ENCODE measurements around the gene TBC1D21. TPM values are rescaled to one million over a fixed set of nuclear protein-coding genes. Genes with fewer than 3 reads are reported as not detected.

The TBC1D21 gene
- polyA plus RNA-seq, 12 donors, result not detected

DNA sequence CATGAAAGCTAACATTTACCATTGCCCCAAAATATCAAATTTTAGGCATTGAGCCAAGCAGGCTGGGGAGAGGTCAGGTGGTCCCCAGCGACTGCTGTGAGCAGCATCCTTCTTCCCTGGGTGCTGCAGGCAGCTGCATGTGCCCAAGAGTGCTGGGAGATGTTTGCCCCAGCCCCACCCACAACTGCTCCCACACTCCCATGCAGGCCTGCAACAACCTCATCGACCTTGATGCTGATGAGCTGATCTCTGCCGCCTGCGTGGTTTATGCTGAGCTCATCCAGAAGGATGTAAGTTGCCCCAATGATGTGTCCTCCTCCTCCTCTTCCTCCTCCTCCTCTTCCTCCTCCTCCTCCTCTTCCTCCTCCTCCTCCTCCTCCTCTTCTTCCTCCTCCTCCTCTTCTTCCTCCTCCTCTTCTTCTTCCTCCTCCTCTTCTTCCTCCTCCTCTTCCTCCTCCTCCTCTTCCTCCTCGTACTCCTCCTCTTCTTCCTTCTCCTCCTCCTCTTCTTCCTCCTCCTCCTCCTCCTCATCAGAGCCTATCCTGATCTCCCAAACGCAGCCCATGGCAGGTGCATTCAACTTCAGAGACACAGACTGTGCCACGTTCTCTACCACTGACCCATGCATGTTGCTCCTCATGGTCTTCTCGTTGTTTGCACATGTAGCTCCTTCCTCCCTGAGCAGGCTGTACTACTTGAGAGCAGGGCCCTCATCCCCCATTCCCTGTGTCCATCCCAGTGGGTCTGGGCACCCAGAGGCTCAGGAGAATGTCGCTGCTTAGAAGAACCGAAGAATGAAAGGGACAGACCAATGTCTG is 15.1 kb downstream of the TBC1D21 start:
- DNase-seq, result no peak

DNA sequence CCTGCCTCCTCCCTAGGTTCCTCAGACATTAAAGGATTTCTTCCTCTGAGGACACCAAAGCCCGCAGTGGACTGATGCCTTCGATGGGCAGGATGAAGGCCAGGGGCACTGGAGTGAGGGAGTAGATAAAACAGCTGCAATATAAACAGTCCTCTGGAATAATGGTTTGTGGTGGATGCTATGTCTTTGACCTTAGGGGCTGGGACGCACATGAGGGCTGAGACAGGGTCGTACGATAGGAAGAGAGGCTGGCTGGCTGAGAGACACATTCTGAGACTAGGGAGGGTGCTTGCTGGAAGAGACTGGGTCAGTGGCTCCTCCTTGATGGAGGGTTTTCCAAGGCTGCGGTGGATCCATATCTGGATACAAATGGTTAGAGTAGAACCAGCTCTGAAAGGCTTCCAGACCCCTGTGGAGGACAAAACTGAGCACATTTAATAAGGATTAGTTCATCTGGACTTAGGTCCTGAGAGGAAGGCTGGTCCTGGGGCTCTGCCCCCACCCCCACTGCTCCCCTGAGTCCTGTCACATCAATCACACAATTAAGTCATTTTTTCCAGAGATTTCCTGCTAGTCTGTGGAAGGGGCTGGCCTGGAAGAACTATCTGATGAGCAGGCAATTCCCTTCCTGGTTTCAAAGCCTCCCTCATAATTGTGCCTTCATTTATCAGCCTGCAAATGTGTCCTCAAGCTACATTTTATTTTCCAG is 15.8 kb downstream of the TBC1D21 start:
- no peak for DNase-seq

DNA sequence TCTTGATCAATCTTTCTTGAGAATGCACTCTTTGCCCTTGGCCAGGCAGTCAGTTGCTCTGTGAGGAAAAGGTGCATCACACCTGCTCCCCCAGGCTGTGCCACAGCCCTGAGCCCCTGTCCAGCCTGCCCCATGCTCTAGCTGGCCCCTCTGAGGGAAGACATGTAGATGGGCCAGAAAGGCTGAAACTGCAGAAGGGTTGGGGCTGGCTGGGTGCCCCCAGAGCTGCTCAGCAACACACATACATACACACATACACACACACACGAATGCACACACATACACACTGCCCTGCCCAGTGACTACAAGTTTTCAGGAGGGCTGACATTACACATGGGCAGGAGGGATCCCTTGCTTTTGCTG is 16.4 kb downstream of the TBC1D21 start:
- DNase-seq, result no peak

- DNase-seq, result no peak
These were observed 18.3 kb downstream of the TBC1D21 start for GRCh38 chr15:73891328-73892315.

DNA sequence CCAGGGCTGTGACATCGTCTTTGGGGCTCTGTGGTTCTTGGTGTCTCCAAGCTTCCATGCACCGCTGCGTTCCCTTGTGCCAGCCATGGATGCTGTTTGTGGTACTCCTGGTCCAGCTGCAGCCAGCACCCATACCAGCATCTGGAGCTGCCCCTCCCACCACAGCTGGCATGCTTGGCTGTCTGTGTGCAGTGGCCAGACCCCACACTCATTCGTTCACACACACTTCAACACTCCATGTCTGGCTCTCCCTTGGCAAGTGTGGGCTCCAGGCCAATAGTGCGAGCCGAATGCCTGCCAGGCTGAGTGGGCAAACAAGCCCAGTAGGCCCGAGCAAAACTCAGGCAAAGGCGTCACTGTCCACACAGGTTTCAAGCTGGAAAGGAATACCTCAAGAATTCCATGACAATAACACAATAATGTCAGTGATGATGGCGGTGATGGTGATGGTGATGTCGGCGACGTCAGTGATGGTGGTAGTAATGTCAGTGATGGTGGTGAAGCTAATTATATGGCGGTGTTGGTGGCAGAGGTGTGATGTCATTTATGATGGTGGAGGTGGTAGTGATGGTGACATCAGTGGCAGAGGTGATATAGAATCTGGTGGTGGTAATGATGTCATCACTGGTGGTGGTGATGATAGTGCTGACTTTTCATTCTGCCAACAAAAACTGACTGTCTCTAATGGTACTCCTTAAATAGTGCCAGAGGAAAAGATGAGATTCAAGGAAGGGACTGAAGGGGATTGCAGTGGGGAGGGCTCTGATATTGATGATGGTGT is 19.3 kb downstream of the TBC1D21 start:
- no peak for DNase-seq

GRCh38 chr15:73894133-73894814 is 20.9 kb downstream of the TBC1D21 start:
- no peak for DNase-seq

DNA sequence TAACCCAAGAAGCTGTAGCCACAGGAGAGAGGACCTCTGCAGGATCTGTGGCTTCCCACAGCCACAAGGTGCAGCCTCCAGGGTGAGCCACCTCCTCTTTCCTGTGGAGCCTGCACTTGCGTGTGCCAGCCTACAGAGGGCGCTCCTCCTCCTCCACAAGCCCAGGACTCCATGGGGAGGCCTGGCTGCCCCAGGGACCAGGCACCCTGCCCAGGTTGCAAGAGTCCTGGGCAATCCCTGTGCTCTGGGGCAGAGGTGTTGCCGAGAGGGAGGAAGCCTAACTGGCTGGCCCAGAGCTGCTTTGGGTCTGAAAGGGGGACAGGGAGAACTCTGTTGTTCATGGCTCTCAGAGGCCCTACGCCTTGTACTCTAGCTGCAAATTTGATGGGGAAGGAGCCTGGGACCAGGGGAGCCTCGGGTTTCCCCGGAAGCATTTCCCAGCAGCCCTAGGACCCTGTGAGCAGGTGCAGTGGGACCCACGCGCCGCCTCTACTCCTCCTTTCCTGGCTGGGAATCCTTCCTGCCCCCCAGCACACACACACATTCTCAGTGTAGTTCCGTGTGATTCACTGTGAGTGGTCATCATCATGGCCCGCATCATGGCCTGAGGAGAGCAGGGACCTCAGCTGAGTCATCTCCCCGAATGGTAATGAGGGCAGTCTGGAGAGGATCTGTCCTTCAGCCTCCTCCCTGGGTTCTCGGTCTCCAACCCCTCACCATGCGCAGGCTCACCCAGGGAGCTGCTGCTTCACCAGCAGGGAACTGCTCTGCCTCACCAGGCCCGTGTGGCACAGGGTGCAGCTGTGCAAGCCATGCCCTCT is 24.3 kb downstream of the TBC1D21 start:
- no peak for DNase-seq

DNA sequence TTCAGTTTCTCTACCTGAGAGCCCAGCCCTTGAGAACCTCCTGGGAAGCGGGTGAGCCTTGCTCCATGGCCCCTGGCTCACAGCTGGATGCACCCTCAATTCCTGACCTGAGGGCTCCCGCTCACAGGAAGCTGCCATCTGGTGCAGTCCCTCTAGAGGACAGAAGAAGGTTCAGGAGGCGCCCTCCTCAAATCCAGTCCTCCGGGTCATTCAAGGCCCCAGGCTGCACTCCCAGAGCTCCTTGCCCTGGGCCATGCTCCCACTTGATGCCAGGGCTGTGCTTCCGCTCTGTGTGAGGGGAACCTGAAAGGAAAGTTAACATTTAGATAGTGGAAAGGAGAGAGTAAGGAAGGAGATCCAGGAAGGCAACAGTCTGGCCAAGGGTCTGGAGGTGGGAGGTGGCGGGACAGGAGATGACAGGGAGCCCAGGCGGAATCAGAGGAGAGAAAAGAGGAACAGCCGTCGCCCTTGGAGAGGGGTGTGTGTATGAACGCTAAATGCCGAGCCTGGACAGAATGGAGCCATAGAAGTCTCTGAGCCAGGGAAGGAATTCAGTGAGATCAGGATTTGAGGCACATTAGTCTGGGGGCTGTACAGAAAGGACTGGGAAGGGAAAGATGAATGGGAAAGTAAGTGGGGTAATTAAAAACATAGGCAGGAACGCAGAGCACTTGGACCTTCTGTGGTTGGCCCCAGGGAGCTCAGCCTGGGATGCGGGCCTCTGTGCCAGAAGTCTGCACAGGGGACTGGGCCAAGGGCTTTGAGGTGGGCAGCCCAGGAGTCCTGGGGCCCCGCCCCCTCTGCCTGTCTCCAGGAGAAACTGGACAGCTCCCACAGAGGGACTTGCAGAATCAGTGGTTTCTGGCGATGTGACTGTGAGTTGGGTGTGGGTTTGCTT is 26.1 kb downstream of the TBC1D21 start:
- no peak for DNase-seq

GRCh38 chr15:73900095-73900712 is 26.8 kb downstream of the TBC1D21 start:
- DNase-seq, result no peak

DNA sequence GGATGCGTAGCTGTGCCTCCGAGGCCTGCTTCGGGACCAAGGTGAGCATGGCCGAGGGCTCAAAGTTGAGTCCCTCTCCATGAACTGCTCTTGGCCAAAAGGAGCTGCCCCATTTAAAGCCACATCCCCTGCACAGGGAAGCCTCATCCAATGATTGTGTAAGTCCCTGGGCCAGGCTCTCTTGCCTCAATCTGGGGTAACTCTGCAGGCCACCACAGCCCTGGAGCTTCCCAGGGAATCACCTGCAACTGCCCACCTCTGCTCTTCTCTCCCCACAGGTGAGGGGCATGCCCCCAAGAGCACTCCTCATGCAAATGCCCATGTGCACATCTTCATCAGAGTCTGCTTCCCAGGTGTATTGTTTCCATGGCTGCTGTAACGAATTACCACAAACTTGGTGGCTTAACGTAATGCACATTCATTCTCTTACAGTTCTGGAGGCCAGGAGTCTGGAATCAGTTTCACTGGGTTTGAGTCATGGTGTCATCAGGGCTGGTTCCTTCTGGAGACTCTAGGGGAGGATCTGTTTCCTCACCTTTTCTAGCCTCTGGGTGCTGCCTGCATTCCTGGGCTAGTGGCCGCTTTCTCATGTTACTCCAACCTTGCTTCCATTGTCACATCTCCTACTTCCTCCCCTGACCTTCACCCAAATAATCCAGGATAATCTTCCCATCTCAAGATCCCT is 27.9 kb downstream of the TBC1D21 start:
- DNase-seq, result no peak

DNA sequence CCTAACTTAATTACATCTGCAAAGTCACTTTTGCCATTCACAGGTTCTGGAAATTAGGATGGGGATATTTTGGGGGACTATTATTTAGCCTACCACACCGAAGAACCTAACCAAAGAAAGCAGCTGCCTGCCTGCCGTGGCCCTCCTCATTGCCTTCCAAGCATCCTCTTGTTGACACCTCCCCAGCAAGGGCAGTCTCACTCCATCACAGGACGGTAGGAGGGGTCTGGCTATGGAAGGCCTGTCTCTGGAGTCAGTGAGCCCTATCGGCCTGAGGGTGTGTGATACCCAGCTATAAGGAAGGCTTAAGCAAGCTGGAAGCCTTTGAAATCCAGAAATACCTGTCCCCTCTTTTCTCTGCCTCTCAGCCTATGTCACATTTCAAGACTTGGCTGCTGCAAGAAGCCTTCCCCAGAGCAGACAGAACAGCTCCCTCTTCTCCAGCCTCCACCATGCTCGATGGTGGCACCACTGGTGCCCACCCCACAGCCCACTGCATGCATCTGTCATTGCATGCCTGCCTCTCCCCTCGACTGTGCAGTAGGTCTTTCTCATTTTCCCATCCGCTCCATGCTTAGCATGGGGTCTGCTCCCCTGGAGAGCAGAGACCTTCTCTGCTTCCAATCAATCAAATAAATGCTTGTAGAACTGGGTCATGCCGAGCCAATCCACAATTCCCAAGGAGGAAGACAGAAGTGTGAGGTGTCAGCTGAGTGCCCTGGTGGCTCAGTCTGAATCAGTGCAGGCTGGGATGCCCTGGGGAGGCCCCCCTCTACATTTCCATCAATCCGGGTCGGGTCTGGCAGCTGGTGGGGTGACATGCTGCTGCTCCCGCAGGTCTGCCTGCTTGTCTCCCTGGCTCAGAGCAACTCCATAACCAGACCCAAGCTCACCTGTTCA is 29.0 kb downstream of the TBC1D21 start:
- DNase-seq, result no peak

DNA sequence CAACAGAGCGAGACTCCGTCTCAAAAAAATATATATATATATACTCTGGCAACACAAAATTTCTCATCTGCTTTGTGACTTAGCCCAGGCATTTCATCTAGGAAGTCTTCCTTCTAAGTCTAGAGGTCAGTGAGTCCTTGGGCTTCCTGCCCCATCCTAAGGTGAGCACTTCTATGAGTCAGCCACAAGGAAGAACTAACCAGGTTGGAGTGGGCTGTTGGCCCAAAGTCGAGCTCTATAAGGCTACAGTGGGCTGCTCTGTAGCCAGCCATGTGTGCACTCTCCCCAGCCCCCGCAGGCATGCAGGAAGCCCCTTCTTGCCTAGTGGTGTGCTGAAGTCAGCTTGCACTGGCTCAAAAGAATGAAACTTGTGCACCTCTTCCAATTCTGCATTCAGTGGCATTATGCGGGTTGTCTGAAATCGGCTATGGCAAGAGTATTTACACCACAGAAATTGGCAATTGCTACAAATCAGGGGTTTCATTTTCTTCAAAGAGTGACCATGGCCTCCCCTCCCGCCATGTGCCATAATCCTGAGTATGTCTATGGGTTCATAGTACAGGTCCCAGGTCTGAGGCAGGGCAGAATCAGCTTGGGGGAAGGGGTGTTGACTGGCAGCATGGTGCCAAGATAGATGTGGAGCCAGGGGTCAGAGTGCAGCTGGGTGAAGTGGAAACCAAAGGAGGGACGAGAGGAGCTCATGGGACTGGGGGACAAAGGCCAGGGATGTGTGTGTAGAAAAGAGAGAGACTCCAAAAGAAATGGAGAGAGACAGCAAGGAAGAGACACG is 30.9 kb downstream of the TBC1D21 start:
- no peak for DNase-seq

GRCh38 chr15:73905225-73905827 is 32.0 kb downstream of the TBC1D21 start:
- no peak for DNase-seq

GRCh38 chr15:73906346-73907034 is 33.1 kb downstream of the TBC1D21 start:
- no peak for DNase-seq

DNA sequence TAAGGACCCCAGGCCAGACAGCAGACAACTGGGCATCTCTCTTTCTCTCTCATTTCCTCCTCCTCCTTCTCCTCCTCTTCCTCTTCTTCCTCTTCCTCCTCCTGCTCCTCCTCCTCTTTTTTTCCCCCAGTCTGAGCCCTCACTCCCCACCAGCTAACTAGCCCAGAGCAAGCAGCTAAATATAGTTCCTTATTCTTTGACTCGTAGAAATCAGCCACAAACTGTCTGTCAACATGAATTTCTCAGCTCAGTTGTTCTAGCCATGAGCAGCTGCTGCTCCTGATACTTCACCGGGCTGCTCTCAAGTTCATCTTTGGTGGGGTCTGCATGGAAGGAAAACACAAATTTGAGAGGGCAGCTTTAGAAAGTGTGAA is 33.7 kb downstream of the TBC1D21 start:
- no peak for DNase-seq
